GM12891 (cell line): ENCODE results near the gene FAM184A. TPM values are rescaled to one million over a fixed set of nuclear protein-coding genes. Genes with fewer than 3 reads are reported as not detected.

Source experiments
- DNase-seq: peaks from one replicate; pipeline ENCODE4 v3.0.0; 2011; ENCODE audit warnings: low spot score; ENCODE audit not compliant: insufficient read length
- FAIRE-seq: peaks from 2 replicates; lab custom pipeline; 2011; peaks lifted over from hg19 to GRCh38; lab: Jason Lieb, UNC
- PAX5 ChIP-seq: IDR thresholded peaks from 2 replicates; pipeline ENCODE4 v1.6.1; 2011; ENCODE audit warnings: low read length, moderate library complexity, mild to moderate bottlenecking; ENCODE audit not compliant: insufficient read depth, severe bottlenecking
- POLR2A ChIP-seq: IDR thresholded peaks from 2 replicates; pipeline ENCODE4 v1.6.1; 2011; ENCODE audit warnings: low read depth, low read length, control low read depth
- POLR2AphosphoS5 ChIP-seq: IDR thresholded peaks from 2 replicates; pipeline ENCODE4 v1.6.1; 2011; ENCODE audit warnings: low read depth, low read length, control low read depth
- POU2F2 ChIP-seq: IDR thresholded peaks from 2 replicates; pipeline ENCODE4 v1.6.1; 2011; ENCODE audit warnings: low read depth, mild to moderate bottlenecking, control low read depth, low read length, moderate library complexity
- SPI1 ChIP-seq: IDR thresholded peaks from 2 replicates; pipeline ENCODE4 v1.6.1; 2011; ENCODE audit warnings: low read depth, low read length, control low read depth
- TAF1 ChIP-seq: IDR thresholded peaks from 2 replicates; pipeline ENCODE4 v1.6.1; 2011; ENCODE audit warnings: low read depth, low read length, control low read depth
- polyA plus RNA-seq: library from polyadenylated mRNA; unstranded; fragments of >200 nt; gene quantifications from one replicate; pipeline ENCODE4 v1.2.1, GENCODE V29; 2012; ENCODE audit warnings: low read depth, missing spikeins, inconsistent platforms; ENCODE audit not compliant: missing spikeins

The FAM184A gene, protein sequence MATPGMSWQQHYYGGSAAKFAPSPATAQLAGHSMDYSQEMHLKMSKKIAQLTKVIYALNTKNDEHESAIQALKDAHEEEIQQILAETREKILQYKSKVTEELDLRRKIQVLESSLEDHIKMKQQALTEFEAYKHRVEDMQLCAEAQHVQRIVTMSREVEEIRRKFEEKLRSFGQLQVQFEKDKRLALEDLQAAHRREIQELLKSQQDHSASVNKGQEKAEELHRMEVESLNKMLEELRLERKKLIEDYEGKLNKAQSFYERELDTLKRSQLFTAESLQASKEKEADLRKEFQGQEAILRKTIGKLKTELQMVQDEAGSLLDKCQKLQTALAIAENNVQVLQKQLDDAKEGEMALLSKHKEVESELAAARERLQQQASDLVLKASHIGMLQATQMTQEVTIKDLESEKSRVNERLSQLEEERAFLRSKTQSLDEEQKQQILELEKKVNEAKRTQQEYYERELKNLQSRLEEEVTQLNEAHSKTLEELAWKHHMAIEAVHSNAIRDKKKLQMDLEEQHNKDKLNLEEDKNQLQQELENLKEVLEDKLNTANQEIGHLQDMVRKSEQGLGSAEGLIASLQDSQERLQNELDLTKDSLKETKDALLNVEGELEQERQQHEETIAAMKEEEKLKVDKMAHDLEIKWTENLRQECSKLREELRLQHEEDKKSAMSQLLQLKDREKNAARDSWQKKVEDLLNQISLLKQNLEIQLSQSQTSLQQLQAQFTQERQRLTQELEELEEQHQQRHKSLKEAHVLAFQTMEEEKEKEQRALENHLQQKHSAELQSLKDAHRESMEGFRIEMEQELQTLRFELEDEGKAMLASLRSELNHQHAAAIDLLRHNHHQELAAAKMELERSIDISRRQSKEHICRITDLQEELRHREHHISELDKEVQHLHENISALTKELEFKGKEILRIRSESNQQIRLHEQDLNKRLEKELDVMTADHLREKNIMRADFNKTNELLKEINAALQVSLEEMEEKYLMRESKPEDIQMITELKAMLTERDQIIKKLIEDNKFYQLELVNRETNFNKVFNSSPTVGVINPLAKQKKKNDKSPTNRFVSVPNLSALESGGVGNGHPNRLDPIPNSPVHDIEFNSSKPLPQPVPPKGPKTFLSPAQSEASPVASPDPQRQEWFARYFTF
- polyA plus RNA-seq: not detected

DNA sequence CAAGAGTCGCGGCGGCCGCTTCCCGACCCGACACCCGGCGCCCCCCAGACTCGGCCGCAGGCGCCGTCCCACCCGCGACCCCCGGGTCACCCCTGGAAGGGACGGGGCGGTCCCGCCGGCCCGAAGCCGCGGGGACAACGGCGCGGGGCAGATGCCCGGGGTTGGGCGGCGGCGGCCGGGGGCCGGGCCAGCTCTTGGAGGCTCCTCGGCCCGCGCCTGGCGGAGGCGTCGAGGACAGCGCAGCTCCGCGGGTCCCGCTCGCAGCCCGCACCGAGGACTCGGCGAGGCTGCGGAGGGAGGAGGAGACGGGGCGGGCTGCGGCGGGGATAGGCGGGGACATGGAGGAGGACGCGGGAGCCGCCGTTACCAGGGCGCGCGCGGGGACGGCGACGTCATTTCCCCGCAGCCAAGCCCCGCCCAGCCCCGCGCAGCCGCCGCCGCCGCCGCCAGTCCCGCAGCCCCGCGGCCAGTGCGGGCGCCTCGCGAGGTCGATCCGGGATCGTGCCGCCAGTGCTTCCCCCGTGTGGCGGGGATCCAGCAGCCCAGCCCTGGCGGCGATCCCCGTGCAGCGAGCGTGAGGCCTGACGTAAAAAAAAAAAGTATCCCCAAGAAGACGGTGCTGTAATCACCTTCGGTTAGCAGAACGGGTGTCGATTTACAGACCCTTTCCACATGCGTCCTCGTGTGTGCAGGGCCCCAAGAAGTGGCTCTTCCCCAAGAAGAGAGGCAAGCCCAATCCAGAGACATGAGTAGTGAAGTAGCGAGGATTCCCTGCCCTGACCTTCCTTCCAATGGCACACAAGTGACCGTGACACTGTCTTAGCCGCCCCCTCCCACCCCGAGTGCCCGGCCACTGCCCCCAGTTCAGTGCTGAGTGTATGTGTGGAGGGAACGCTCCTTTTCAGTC, at the start of gene FAM184A:
TSS of gene FAM184A (minus strand) at position 289 of the 907 bp plus-strand sequence. CDS start 365 bp downstream, outside the sequence.
- TF ChIP-seq SPI1 (no peak), POLR2A (no peak), POLR2AphosphoS5 (no peak), PAX5 (no peak), POU2F2 (no peak), TAF1 (no peak)
- DNase-seq: peak; percentile 42
- FAIRE-seq: no peak

DNA sequence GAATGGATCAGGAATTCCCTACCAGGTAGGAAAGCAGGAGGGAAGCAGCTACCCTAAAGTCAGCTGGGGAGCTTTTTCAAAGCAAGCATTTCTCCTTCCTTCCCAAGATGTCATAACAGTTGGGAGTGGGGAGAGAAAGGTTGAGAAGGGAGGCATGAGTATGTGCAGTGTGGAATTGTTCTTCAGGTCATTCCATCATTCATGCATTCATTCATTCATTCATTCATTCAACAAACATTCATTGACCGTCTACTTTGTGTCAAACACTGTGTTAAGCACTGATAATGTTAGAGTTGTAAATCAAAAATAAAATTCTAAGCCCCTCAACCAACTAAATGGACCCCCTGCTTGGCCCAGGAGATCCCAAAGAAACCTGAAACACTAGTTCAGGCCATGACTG, 49.2 kb upstream of the FAM184A start:
- TF ChIP-seq POU2F2: no peak
- TF ChIP-seq SPI1: no peak
- TF ChIP-seq POLR2A: no peak
- no peak for TF ChIP-seq PAX5
- no peak for TF ChIP-seq TAF1
- no peak for TF ChIP-seq POLR2AphosphoS5
- DNase-seq (no peak), FAIRE-seq (no peak)

DNA sequence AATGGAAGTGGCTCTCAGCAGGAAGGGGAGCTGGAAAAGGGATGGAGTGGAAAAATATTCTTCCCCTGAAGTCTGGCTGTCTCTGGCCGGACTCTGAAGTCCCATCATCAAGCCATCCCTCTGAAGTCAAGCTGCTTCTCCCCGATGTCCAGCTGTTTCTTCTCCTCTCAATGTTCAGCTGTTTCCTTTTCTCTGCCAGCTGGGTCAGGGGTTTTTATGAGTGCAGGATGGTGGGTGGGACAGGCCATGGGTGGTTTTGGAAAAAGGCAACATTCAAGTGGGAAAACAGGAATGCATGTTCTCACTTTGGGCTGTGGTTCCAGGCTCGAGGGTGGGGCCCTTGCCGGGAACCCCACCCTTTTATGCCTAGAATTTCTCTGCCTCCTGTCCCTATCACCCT, 48.4 kb upstream of the FAM184A start:
- FAIRE-seq: no peak
- DNase-seq: no peak
- TF ChIP-seq POLR2A (no peak), SPI1 (no peak)

DNA sequence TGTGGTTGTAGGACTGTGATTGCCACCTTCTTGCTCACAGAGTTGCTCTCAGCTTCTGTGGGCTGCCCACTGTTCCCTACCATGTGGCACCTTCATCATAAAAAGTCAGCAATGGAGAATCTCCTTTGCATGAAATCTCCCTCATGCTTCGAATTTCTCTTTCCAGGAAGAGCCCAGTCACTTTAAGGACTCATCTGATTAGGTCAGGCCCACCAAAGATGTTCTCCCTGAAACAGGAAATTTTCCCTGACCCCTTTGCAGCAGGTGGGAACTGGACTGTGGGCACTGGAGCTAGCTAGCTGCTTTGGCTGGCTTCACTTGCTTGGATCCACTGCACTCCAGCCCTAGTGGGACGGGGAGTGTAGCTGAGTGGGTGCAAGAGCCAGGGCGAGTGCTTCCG, 47.7 kb upstream of the FAM184A start:
- no peak for FAIRE-seq

DNA sequence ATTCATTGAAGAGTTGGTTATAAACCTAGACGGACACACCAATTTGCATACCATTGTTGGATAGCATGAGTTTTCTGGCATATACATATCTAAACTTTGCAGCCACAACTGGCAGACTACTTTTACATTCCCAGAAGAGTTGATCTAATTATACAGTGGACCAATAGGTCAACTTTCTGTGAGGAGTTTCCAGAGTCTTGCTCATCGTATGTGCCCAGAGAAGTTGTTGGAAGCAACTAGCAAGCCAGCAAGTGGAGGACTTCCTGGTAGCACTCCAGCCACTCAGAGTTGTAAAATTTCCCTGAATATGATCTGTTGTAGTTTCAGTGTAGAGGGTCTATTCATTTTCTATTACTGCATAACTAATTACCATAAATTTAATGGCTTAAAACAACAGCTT, 47.1 kb upstream of the FAM184A start:
- TF ChIP-seq TAF1 (no peak), POLR2AphosphoS5 (no peak), POLR2A (no peak), PAX5 (no peak), POU2F2 (no peak), SPI1 (no peak)
- DNase-seq: no peak
- no peak for FAIRE-seq

More for the DNA sequence above, 47.7 kb upstream of the FAM184A start:
- TF ChIP-seq POLR2A (no peak), TAF1 (no peak), SPI1 (no peak), POLR2AphosphoS5 (no peak), PAX5 (no peak), POU2F2 (no peak)
- no peak for DNase-seq

DNA sequence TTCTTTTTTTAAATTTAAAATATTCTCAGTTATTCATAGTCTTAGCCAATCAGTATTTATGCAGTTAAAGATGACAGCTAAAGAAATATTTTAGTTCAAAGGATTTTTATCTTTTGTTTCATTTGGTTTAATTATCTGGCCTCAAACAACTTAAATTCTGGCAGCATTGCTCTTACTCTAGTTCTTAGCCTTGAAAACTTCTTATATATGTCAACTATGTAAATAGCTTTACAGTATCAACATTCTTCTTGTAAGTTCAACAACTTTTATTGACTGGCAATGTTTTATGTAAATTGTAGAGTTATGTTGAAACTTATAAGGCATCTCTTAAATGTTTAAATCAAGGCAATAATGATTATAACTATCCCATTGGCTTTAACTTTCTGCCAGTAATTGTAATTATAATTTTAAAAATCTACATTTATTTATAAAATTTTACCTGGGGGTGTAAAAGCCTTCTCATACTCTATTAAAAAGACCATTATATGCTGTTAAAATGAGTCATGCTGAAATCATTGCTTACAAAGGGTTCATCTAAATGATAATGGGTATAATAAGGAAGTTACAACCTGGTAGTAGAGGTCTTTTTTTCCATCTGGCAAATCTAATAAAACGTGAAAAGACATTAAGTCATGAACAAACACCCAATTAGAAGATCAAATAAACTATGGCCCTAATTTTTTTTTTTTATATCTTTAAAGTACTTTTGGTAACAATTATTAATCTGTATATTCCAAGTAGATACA, 45.8 kb upstream of the FAM184A start:
- no peak for FAIRE-seq
- TF ChIP-seq POLR2A (no peak), POU2F2 (no peak), PAX5 (no peak), POLR2AphosphoS5 (no peak), TAF1 (no peak), SPI1 (no peak)
- no peak for DNase-seq

DNA sequence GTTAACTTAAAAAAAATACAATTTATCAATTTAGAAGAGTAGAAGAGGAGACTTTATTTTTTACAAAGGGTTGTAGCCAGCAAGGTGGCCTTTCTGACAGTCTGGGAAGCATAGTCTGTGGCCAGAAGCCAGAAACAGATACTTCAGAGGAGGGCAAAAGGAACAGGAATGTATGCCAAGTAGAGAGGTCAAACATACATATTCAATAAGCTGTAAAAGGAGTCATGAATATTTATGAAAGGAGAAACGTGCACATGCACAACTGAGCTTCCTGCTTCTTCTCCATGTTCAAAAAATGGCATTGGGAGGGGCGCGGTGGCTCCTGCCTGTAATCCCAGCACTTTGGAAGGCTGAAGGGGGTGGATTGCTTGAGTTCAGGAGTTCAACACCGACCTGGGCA, 43.9 kb upstream of the FAM184A start:
- no peak for TF ChIP-seq POU2F2
- no peak for TF ChIP-seq POLR2A
- no peak for TF ChIP-seq TAF1
- TF ChIP-seq SPI1: no peak
- no peak for TF ChIP-seq PAX5
- TF ChIP-seq POLR2AphosphoS5: no peak
- DNase-seq (no peak), FAIRE-seq (no peak)

DNA sequence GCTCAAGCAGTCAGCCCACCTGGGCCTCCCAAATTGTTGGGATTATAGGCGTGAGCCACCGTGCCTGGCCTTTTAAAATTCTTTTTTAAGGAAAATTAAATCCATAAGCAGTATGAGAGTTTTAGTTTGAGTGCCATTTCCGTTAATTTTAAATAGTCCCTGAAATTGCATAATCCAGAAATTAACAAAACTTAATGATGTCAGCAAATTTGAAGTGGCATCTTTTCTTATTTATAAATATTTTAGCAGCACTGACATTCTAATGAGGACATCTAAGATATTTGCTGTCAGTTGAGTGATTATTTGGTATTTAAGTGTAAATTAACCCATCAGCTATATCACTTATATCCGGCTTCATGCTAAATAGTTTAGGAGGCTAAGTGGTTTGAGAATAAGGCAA, 42.9 kb upstream of the FAM184A start:
- DNase-seq (no peak), FAIRE-seq (no peak)
- TF ChIP-seq POU2F2 (no peak), POLR2A (no peak)
